Tibial nerve (tissue), 4 donors: ENCODE results near the gene CDH16. TPM values are rescaled to one million over a fixed set of nuclear protein-coding genes. Genes with fewer than 3 reads are reported as not detected.

ENCODE experiments used
- DNase-seq, 2 donors: peaks; one replicate each; pipeline ENCODE4 v3.0.0-alpha.2; 2019; ENCODE audit warnings: low spot score in 2 of 2
- H3K27ac ChIP-seq, 4 donors: fragments of 200-600 bp; sonication (generic) in 3 of 4; one replicate each; pipeline ENCODE4 v1.5.1; 2017 to 2019; ENCODE audit warnings: mild to moderate bottlenecking in 1 of 4
- H3K27me3 ChIP-seq, 2 donors: fragments of 200-600 bp; sonication (generic) in 1 of 2; one replicate each; pipeline versions ENCODE4 v1.5.1 to v1.6.0; 2017 to 2019
- H3K36me3 ChIP-seq, 3 donors: fragments of 200-600 bp; sonication (generic); one replicate each; pipeline ENCODE4 v1.5.1; 2018 to 2019
- H3K4me1 ChIP-seq, 4 donors: fragments of 200-600 bp; sonication (generic) in 3 of 4; one replicate each; pipeline ENCODE4 v1.5.1; 2017 to 2019
- H3K4me3 ChIP-seq, 4 donors: fragments of 200-600 bp; sonication (generic) in 3 of 4; one replicate each; pipeline ENCODE4 v1.5.1; 2017 to 2019; ENCODE audit warnings: mild to moderate bottlenecking in 1 of 4, moderate library complexity in 1 of 4
- H3K9me3 ChIP-seq, 4 donors: fragments of 200-600 bp; sonication (generic) in 3 of 4; one replicate each; pipeline ENCODE4 v1.5.1; 2017 to 2019
- CTCF ChIP-seq, 5 experiments: fragments of 200-600 bp in 3 of 5; fragments of 450-650 bp in 2 of 5; sonication (generic) in 3 of 5; IDR thresholded peaks; one replicate each; pipeline ENCODE4 v1.5.1; 2016 to 2019; ENCODE audit warnings: antibody characterized with exemption in 5 of 5, mild to moderate bottlenecking in 3 of 5, moderate library complexity in 2 of 5
- EP300 ChIP-seq, 2 donors: sonication (generic); formaldehyde crosslinking; IDR thresholded peaks; one replicate each; pipeline ENCODE4 v1.6.1; 2017; ENCODE audit warnings: antibody characterized with exemption in 2 of 2, mild to moderate bottlenecking in 1 of 2
- POLR2A ChIP-seq, 2 donors: fragments of 450-650 bp; IDR thresholded peaks; one replicate each; pipeline ENCODE4 v1.6.1; 2017; ENCODE audit warnings: antibody characterized with exemption in 2 of 2, mild to moderate bottlenecking in 2 of 2, moderate library complexity in 2 of 2
- WGBS, 2 donors: methylation state at CpG; one replicate each; pipeline ENCODE4 v1.1.5; 2018; 5-methylcytosine and 5-hydroxymethylcytosine counted together
- total RNA-seq, 4 donors: library from RNA; depleted of rRNA; stranded (reverse); fragments of >200 nt; gene quantifications; one replicate each; pipeline ENCODE4 v1.1.0, GENCODE V29; 2016

The CDH16 gene
- total RNA-seq, 4 donors from 2014 or later, result 0.30 to 2.5 (median 1.4) TPM

GRCh38 chr16:66949472-66949871 lies 30.8 kb upstream of the CDH16 start:
- DNase-seq, result no peak
- Histone ChIP-seq H3K9me3 (peaks cover 0 to 6% (median 0%) of the 10 kb centered on the region in 4 donors), H3K4me1 (peaks cover 0 to 20% (median 11%) of the 10 kb centered on the region in 4 donors), H3K27me3 (peaks cover 0 to 16% of the 10 kb centered on the region in 2 donors), H3K27ac (no peak overlapping the region), H3K4me3 (no peak overlapping the region), H3K36me3 (no peaks in the 10 kb centered on the region)
- 68 to 75% methylated on average over 6 of the region's 6 CpGs for WGBS, 2 donors
- TF ChIP-seq CTCF (IDR thresholded peaks at IDR 0.05) (no peak), POLR2A (IDR thresholded peaks at IDR 0.05) (no peak), EP300 (IDR thresholded peaks at IDR 0.05) (no peak)

- H3K4me1 ChIP-seq, result peaks cover 0 to 20% (median 11%) of the 10 kb centered on the region in 4 donors
- H3K27me3 ChIP-seq, result peaks cover 0 to 16% of the 10 kb centered on the region in 2 donors
- DNase-seq, result no peak
- 8 to 9% methylated on average over 21 of the region's 21 CpGs for WGBS, 2 donors
- H3K9me3 ChIP-seq, result peaks cover 0 to 6% (median 0%) of the 10 kb centered on the region in 4 donors
- no peak overlapping the region for H3K27ac ChIP-seq
- peak overlapping the region; percentile 36 to 57 (median 51) for H3K4me3 ChIP-seq
- TF ChIP-seq EP300 (IDR thresholded peaks at IDR 0.05) (no peak), POLR2A (IDR thresholded peaks at IDR 0.05) (no peak), CTCF (IDR thresholded peaks at IDR 0.05) (no peak)
- H3K36me3 ChIP-seq, result peaks cover 0 to 2% (median 0%) of the 10 kb centered on the region in 3 donors
Measured at GRCh38 chr16:66948837-66949225, 30.1 kb upstream of the CDH16 start.

- peaks cover 0 to 6% (median 0%) of the 10 kb centered on the region in 4 donors for H3K9me3 ChIP-seq
- WGBS, 2 donors, result 2% methylated on average over 31 to 36 of the region's 44 CpGs
- peak overlapping the region; percentile 36 to 57 (median 51) for H3K4me3 ChIP-seq
- peaks cover 0 to 8% (median 0%) of the 10 kb centered on the region in 3 donors for H3K36me3 ChIP-seq
- H3K27ac ChIP-seq, result no peak overlapping the region
- no peak for DNase-seq
- H3K27me3 ChIP-seq, result peaks cover 0 to 16% of the 10 kb centered on the region in 2 donors
- H3K4me1 ChIP-seq, result peaks cover 0 to 20% (median 11%) of the 10 kb centered on the region in 4 donors
- TF ChIP-seq EP300 (IDR thresholded peaks at IDR 0.05) (no peak), POLR2A (IDR thresholded peaks at IDR 0.05) (no peak), CTCF (IDR thresholded peaks at IDR 0.05) (no peak)
Measured at GRCh38 chr16:66948134-66948836, 29.6 kb upstream of the CDH16 start.

- H3K4me3 ChIP-seq, result peak overlapping the region; percentile 36 to 57 (median 51)
- peak overlapping the region in 1 of 4 donors; percentile 60 for H3K27ac ChIP-seq
- peaks cover 0 to 20% (median 11%) of the 10 kb centered on the region in 4 donors for H3K4me1 ChIP-seq
- peaks cover 0 to 16% of the 10 kb centered on the region in 2 donors for H3K27me3 ChIP-seq
- H3K9me3 ChIP-seq, result peaks cover 0 to 6% (median 0%) of the 10 kb centered on the region in 4 donors
- peaks cover 0 to 16% (median 0%) of the 10 kb centered on the region in 3 donors for H3K36me3 ChIP-seq
- WGBS, 2 donors, result 1 to 4% methylated on average over 23 of the region's 23 CpGs
- DNase-seq, result peak; percentile 85 to 98
- TF ChIP-seq POLR2A (IDR thresholded peaks at IDR 0.05) (no peak), EP300 (IDR thresholded peaks at IDR 0.05) (no peak), CTCF (IDR thresholded peaks at IDR 0.05) (peak; percentile 84 to 91 (median 89))
Measured at GRCh38 chr16:66947302-66948065, 28.8 kb upstream of the CDH16 start.

- TF ChIP-seq POLR2A (IDR thresholded peaks at IDR 0.05) (no peak), CTCF (IDR thresholded peaks at IDR 0.05) (no peak), EP300 (IDR thresholded peaks at IDR 0.05) (no peak)
- Histone ChIP-seq H3K36me3 (peaks cover 0 to 21% (median 2%) of the 10 kb centered on the region in 3 donors), H3K27ac (peak overlapping the region in 1 of 4 donors; percentile 60), H3K4me3 (no peak overlapping the region), H3K4me1 (peaks cover 0 to 20% (median 11%) of the 10 kb centered on the region in 4 donors), H3K9me3 (peaks cover 0 to 6% (median 0%) of the 10 kb centered on the region in 4 donors), H3K27me3 (peaks cover 0 to 13% of the 10 kb centered on the region in 2 donors)
- DNase-seq, result no peak
- 32 to 35% methylated on average over 5 of the region's 5 CpGs for WGBS, 2 donors
Measured at GRCh38 chr16:66946974-66947301, 28.3 kb upstream of the CDH16 start.
